ENCODE data around the gene OTULIN.

Gene OTULIN

GRCh38 chr5:14672484-14673394 lies 8.2 kb downstream of the OTULIN start:
- FAIRE-seq (no peak), DNase-seq (ENCODE audit: insufficient read length, low spot score) (no peak)
- no peak for TF ChIP-seq CTCF (IDR thresholded peaks at IDR 0.05; ENCODE audit: insufficient read depth, missing control alignments)

- no peak for TF ChIP-seq CTCF (IDR thresholded peaks at IDR 0.05; ENCODE audit: insufficient read depth, missing control alignments)
- FAIRE-seq = no peak
- DNase-seq (ENCODE audit: insufficient read length, low spot score) = no peak
Observed at GRCh38 chr5:14673443-14673842, 8.9 kb downstream of the OTULIN start.

- no peak for FAIRE-seq
- no peak for TF ChIP-seq CTCF (IDR thresholded peaks at IDR 0.05; ENCODE audit: insufficient read depth, missing control alignments)
- DNase-seq (ENCODE audit: insufficient read length, low spot score) = no peak
Observed at GRCh38 chr5:14674983-14675854, 10.7 kb downstream of the OTULIN start.

GRCh38 chr5:14675865-14676300 lies 11.4 kb downstream of the OTULIN start:
- TF ChIP-seq CTCF (IDR thresholded peaks at IDR 0.05; ENCODE audit: insufficient read depth, missing control alignments) = no peak

GRCh38 chr5:14676320-14676719 lies 11.8 kb downstream of the OTULIN start:
- TF ChIP-seq CTCF (IDR thresholded peaks at IDR 0.05; ENCODE audit: insufficient read depth, missing control alignments) = no peak
- FAIRE-seq = no peak
- no peak for DNase-seq (ENCODE audit: insufficient read length, low spot score)

More at GRCh38 chr5:14675865-14676300, 11.4 kb downstream of the OTULIN start:
- DNase-seq (ENCODE audit: insufficient read length, low spot score) (no peak), FAIRE-seq (no peak)

GRCh38 chr5:14678773-14679334 lies 14.3 kb downstream of the OTULIN start:
- no peak for TF ChIP-seq CTCF (IDR thresholded peaks at IDR 0.05; ENCODE audit: insufficient read depth, missing control alignments)
- DNase-seq (ENCODE audit: insufficient read length, low spot score) (no peak), FAIRE-seq (no peak)

All from D721Med (cell line).